NCI-H1436 treated with DMSO at 0.1 percent for 48 hours (cell line): ENCODE data around the gene MYH10.
"Not testable (repeated sequence)": the region's sequence is repeated elsewhere in the genome, so short reads cannot be mapped to it uniquely, and the experiment has no call there.

ENCODE experiments used
- DNase-seq: peaks from one replicate; lab custom pipeline; 2025; lab: John Stamatoyannopoulos, UW

Gene MYH10

GRCh38 chr17:8630227-8630801, at the start of gene MYH10:
Gene MYH10, minus strand, starts transcription at chr17:8630725. Its CDS starts 7,479 bp downstream, at chr17:8623246.
- no peak for DNase-seq

- no peak for DNase-seq
Observed at GRCh38 chr17:8679126-8679525, 48.6 kb upstream of the MYH10 start.

GRCh38 chr17:8675306-8675705, 44.8 kb upstream of the MYH10 start:
- no peak for DNase-seq

- DNase-seq: no peak
Observed at GRCh38 chr17:8674344-8675305, 44.1 kb upstream of the MYH10 start.

- DNase-seq: no peak
Observed at GRCh38 chr17:8673612-8674011, 43.1 kb upstream of the MYH10 start.

GRCh38 chr17:8672326-8672725, 41.8 kb upstream of the MYH10 start:
- DNase-seq: no peak

GRCh38 chr17:8670421-8670820, 39.9 kb upstream of the MYH10 start:
- no peak for DNase-seq

GRCh38 chr17:8668176-8668740, 37.7 kb upstream of the MYH10 start:
- DNase-seq: no peak

GRCh38 chr17:8667421-8667820, 36.9 kb upstream of the MYH10 start:
- no peak for DNase-seq

GRCh38 chr17:8665684-8666083, 35.2 kb upstream of the MYH10 start:
- no peak for DNase-seq

GRCh38 chr17:8664456-8665126, 34.1 kb upstream of the MYH10 start:
- DNase-seq: no peak

- DNase-seq: no peak
Observed at GRCh38 chr17:8662973-8663372, 32.4 kb upstream of the MYH10 start.

- no peak for DNase-seq
Observed at GRCh38 chr17:8662076-8662831, 31.7 kb upstream of the MYH10 start.

GRCh38 chr17:8660709-8661108, 30.2 kb upstream of the MYH10 start:
- DNase-seq: not testable (repeated sequence)

GRCh38 chr17:8659758-8660410, 29.4 kb upstream of the MYH10 start:
- DNase-seq: no peak

- DNase-seq: no peak
Observed at GRCh38 chr17:8658810-8659209, 28.3 kb upstream of the MYH10 start.

- DNase-seq: no peak
Observed at GRCh38 chr17:8656693-8657092, 26.2 kb upstream of the MYH10 start.

- no peak for DNase-seq
Observed at GRCh38 chr17:8654822-8655221, 24.3 kb upstream of the MYH10 start.

- DNase-seq: no peak
Observed at GRCh38 chr17:8651013-8651412, 20.5 kb upstream of the MYH10 start.

GRCh38 chr17:8650119-8650499, 19.6 kb upstream of the MYH10 start:
- DNase-seq: no peak
